ENCODE results near the gene MARCHF9. TPM values are rescaled to one million over a fixed set of nuclear protein-coding genes. Genes with fewer than 3 reads are reported as not detected.

Gene MARCHF9
- total and polyA plus RNA-seq, 11 donors = 11.3 to 18.9 (median 13.6) TPM

DNA sequence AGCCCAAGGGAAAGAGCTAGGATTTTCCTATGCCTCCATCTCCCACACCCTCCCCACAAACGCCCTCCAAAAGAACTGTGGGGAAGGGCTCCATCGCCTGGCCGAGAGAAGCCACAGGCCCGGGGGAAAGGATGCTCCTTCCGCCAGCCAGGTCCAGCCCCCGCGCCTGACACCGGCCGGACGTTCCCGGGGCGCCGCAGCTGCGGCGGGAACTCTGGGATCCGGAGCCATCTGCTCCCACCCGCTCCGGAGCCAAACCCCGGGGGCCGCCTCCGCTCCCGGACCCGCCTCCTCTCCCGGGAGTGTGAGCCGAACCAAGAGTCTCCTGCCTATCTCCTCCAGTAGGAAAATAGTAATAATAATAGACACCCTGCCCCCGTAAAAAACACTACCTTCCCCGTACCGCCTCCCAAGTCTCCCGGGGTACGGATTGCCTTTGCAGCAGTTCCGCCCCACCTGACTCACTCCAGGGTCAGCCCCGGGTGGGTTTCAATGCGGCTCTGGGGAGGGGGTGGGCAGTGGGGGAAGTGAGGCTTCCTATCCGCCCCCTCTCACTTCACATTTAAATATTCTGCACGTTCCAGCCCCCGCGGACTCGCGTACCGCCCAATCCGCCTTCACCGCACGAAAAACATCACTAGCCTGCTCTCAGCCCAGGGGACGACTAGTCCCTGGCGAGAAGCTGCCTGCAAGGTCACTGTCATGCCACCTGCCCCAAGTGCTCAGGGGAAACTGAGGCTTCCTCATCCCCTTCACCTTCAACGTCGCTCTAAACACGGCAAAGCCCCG is 18.8 kb upstream of the MARCHF9 start:
- intact Hi-C loops (cut with DNase I) = loop anchor here in 3 of 10 donors (10.0 kb wide), 2 partner anchors 101 to 151 kb away; partner anchors contain the start of gene B4GALNT1 (in 1 of the 3)
- Histone ChIP-seq H3K9me3 (no peaks in the 10 kb centered on the region), H3K27me3 (peaks cover 25 to 76% (median 39%) of the 10 kb centered on the region in 9 donors), H3K4me1 (peaks cover 5 to 50% (median 31%) of the 10 kb centered on the region in 12 donors), H3K36me3 (peaks cover 0 to 36% (median 0%) of the 10 kb centered on the region in 9 donors), H3K4me3 (peak overlapping the region; percentile 14 to 58 (median 46)), H3K27ac (peak overlapping the region in 7 of 12 donors; percentile 0 to 77 (median 65))
- no peak for TF ChIP-seq POLR2A (IDR thresholded peaks at IDR 0.05)
- TF ChIP-seq, protein P1, sequence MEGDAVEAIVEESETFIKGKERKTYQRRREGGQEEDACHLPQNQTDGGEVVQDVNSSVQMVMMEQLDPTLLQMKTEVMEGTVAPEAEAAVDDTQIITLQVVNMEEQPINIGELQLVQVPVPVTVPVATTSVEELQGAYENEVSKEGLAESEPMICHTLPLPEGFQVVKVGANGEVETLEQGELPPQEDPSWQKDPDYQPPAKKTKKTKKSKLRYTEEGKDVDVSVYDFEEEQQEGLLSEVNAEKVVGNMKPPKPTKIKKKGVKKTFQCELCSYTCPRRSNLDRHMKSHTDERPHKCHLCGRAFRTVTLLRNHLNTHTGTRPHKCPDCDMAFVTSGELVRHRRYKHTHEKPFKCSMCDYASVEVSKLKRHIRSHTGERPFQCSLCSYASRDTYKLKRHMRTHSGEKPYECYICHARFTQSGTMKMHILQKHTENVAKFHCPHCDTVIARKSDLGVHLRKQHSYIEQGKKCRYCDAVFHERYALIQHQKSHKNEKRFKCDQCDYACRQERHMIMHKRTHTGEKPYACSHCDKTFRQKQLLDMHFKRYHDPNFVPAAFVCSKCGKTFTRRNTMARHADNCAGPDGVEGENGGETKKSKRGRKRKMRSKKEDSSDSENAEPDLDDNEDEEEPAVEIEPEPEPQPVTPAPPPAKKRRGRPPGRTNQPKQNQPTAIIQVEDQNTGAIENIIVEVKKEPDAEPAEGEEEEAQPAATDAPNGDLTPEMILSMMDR (IDR thresholded peaks at IDR 0.05) = peak in 6 of 12 donors; percentile 10 to 44 (median 30)
- DNase-seq (peak; percentile 54 to 72 (median 61)), ATAC-seq (peak; percentile 5 to 61 (median 34))
- WGBS, 4 donors = 7 to 19% (median 13%) methylated on average over 35 to 49 of the region's 49 CpGs

DNA sequence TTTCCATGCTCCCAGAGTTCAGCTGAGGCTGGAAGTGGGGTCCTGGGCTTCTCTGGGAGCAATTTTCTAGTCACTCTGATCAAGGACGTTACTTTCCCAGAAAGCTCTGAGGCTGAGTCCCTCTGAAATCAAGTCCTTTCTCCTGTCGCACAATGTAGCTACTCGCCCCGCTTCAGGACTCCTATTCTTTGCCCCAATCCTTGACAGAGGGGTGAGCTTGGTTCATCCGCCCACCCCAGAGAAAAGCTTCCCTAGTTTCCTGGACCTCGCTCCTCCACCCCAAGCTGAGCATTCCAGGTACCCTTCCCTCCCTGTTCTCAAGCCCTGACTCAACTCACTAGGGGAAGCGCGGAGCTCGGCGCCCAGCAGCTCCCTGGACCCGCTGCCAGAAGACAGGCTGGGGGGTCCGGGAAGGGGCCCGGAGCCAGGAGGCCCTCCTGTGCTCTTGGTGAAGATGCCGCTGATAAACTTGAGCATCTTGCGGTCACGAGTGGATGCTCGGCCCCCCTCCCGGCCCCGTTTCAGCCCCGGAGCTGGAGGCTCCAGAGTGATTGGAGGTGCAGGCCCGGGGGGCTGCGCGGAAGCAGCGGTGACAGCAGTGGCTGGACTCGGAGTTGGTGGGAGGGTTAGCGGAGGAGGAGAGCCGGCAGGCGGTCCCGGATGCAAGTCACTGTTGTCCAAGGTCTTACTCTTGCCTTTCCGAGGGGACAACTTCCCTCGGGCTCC is 18.0 kb upstream of the MARCHF9 start:
- H3K27me3 ChIP-seq = peaks cover 25 to 78% (median 39%) of the 10 kb centered on the region in 9 donors
- peak overlapping the region in 8 of 12 donors; percentile 14 to 77 (median 62) for H3K27ac ChIP-seq
- ATAC-seq (no peak), DNase-seq (peak in 1 of 5 donors; percentile 18)
- peaks cover 0 to 29% (median 0%) of the 10 kb centered on the region in 9 donors for H3K36me3 ChIP-seq
- intact Hi-C loops (cut with DNase I) = loop anchor here in 3 of 10 donors (10.0 kb wide), 2 partner anchors 102 to 152 kb away; partner anchors contain the start of gene B4GALNT1 (in 1 of the 3)
- WGBS, 4 donors = 7 to 26% (median 13%) methylated on average over 23 to 31 of the region's 31 CpGs
- TF ChIP-seq, protein P1 (IDR thresholded peaks at IDR 0.05) = no peak
- TF ChIP-seq POLR2A (IDR thresholded peaks at IDR 0.05) = no peak
- no peaks in the 10 kb centered on the region for H3K9me3 ChIP-seq
- H3K4me1 ChIP-seq = peaks cover 5 to 57% (median 31%) of the 10 kb centered on the region in 12 donors
- H3K4me3 ChIP-seq = peak overlapping the region; percentile 34 to 58 (median 51)

DNA sequence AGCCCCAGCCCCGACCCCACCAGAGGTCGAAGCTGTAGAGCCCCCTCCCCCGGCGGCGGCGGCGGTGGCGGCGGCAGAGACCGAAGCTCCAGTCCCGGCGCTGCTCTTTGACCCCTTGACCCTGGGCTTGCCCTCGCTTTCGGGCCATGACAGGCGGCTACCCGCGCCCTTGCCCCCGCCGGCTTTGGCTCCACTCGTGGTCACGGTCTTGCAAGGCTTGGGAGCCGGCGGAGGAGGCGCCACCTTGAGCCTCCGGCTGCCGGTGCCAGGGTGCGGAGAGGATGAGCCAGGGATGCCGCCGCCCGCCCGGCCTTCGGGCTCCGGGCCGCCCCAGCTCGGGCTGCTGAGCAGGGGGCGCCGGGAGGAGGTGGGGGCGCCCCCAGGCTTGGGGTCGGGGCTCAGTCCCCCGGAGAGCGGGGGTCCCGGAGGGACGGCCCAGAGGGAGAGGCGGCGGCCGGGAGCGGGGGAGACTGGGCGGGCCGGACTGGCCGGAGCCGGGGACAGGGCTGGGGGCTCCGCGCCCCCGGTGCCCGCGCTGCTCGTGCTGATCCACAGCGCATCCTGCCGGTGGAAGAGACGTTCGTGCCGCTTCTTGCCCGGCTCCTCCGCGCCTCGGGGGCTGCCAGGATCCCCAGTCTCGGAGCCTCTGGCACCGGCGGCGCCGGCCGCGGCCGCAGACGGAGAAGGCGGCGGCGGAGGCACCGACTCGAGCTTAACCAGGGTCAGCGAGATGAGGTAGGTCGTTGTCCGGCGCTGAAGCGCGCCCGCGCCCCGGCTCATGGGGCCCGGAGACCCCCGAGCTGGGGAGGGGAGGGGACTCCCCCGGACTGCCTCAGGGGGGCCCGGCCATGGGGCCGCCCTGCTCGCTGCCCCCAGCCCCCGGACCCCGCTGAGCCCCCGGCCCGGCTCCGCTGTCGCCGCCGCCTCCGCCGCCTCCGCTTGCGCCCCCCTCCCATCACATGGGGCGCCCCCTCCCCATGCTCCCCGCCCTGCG is 17.1 kb upstream of the MARCHF9 start:
- peaks cover 25 to 78% (median 39%) of the 10 kb centered on the region in 9 donors for H3K27me3 ChIP-seq
- H3K27ac ChIP-seq = peak overlapping the region in 10 of 12 donors; percentile 2 to 77 (median 56)
- H3K36me3 ChIP-seq = peaks cover 0 to 21% (median 0%) of the 10 kb centered on the region in 9 donors
- intact Hi-C loops (cut with DNase I) = loop anchor here in 3 of 10 donors (10.0 kb wide), 2 partner anchors 103 to 153 kb away; partner anchors contain the start of gene B4GALNT1 (in 1 of the 3)
- H3K4me3 ChIP-seq = peak overlapping the region; percentile 34 to 58 (median 51)
- ATAC-seq (peak in 2 of 4 donors; percentile 1 to 4), DNase-seq (peak in 1 of 5 donors; percentile 21)
- H3K4me1 ChIP-seq = peaks cover 5 to 65% (median 31%) of the 10 kb centered on the region in 12 donors
- no peaks in the 10 kb centered on the region for H3K9me3 ChIP-seq
- WGBS, 4 donors = 3 to 16% (median 9%) methylated on average over 31 to 110 of the region's 110 CpGs
- TF ChIP-seq POLR2A (IDR thresholded peaks at IDR 0.05) = no peak
- TF ChIP-seq, protein P1 (IDR thresholded peaks at IDR 0.05) = peak in 5 of 12 donors; percentile 21 to 49 (median 29)
